Activated CD4-positive, alpha-beta memory T cell treated with anti-CD3 and anti-CD28 coated beads, Interleukin-2, amount 10 ng/mL, durations not matched to agents 7 days and 5 days (primary cell): ENCODE results near the gene NAXD. TPM values are rescaled to one million over a fixed set of nuclear protein-coding genes. Genes with fewer than 3 reads are reported as not detected.
"Not testable (repeated sequence)": the region's sequence is repeated elsewhere in the genome, so short reads cannot be mapped to it uniquely, and the experiment has no call there.

Experiments used
- CTCF ChIA-PET: fragments of 350-600 bp; sonication (Branson Sonifier 250); formaldehyde crosslinking; loops from one replicate; lab custom pipeline; 2021; ENCODE audit warnings: antibody characterized with exemption, inconsistent platforms; lab: Charles Lee
- POLR2A ChIA-PET: fragments of 350-600 bp; sonication (Branson Sonifier 250); formaldehyde crosslinking; loops from one replicate; lab custom pipeline; 2021; ENCODE audit warnings: antibody characterized with exemption; lab: Charles Lee
- DNase-seq: peaks from one replicate; pipeline ENCODE4 v3.0.0-alpha.2; 2020
- H3K27ac Mint-ChIP-seq: one replicate; pipeline ENCODE4 v1.8.0; 2021; ENCODE audit warnings: mild to moderate bottlenecking, mixed read lengths
- H3K27me3 Mint-ChIP-seq: one replicate; pipeline ENCODE4 v1.8.0; 2021; ENCODE audit warnings: mixed read lengths
- H3K36me3 Mint-ChIP-seq: one replicate; pipeline ENCODE4 v1.8.0; 2021; ENCODE audit warnings: low read depth, mixed read lengths
- H3K4me1 Mint-ChIP-seq: one replicate; pipeline ENCODE4 v1.8.0; 2021; ENCODE audit warnings: mixed read lengths
- H3K4me3 Mint-ChIP-seq: one replicate; pipeline ENCODE4 v1.8.0; 2021; ENCODE audit warnings: mild to moderate bottlenecking, mixed read lengths
- H3K9me3 Mint-ChIP-seq: one replicate; pipeline ENCODE4 v1.8.0; 2021; ENCODE audit warnings: mixed read lengths
- total RNA-seq, 2 experiments: library from RNA; stranded (reverse); gene quantifications; one replicate each; pipeline ENCODE4 v1.2.3, GENCODE V29; 2021

The NAXD gene
- total RNA-seq, 2 experiments from 2014 or later, result 29.6 to 30.8 TPM

DNA sequence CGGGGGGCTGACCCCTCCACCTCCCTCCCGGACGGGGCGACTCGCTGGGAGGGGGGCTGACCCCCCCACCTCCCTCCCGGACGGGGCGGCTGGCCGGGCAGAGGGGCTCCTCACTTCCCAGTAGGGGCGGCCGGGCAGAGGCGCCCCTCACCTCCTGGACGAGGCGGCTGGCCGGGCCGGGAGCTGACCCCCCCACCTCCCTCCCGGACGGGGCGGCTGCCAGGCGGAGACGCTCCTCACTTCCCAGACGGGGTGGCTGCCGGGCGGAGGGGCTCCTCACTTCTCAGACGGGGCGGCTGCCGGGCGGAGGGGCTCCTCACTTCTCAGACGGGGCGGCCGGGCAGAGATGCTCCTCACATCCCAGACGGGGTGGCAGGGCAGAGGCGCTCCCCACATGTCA, 9.1 kb upstream of the NAXD start:
- CTCF ChIA-PET, H3K27ac Mint-ChIP-seq, H3K4me3 Mint-ChIP-seq, DNase-seq, H3K9me3 Mint-ChIP-seq, H3K27me3 Mint-ChIP-seq, POLR2A ChIA-PET, H3K36me3 Mint-ChIP-seq: not testable (repeated sequence)
- peaks cover 15% of the 10 kb centered on the region for H3K4me1 Mint-ChIP-seq

DNA sequence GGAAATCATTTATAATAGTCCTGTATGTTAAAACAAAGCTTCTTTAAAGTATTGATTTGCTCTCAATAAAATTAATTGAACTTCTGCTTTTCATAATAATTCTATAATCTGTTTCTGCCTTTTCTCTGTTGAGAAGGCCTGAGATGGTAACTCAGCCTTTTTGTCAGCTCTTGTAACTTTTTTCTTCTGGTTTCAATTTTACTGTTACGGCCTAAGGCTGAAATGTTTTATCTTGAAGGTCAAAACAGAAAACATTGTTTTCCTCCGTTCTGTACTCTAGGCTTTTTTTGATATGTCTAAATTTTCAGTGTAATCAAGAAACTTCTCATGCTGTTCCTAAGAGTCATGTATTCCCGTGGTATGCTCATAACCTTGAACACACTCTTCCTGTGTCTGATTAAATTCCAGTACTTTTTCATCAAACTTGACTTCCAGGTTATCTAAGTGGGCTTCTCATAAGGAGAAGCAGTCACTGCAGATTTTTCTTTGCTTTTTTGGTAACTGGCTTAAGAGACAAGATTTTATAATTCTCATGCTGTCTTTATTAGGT, 7.6 kb upstream of the NAXD start:
- POLR2A ChIA-PET, result no interaction called here
- H3K4me3 Mint-ChIP-seq, result no peak overlapping the region

GRCh38 chr13:110610955-110611595, 4.3 kb upstream of the NAXD start:
- CTCF ChIA-PET, result interaction anchor here (2.5 kb wide), 1 partner anchor 18 kb away, joined by 13 read pairs; no protein-coding TSS in a partner anchor
- Mint-ChIP-seq H3K36me3 (peaks cover 7% of the 10 kb centered on the region), H3K9me3 (peaks cover 7% of the 10 kb centered on the region), H3K4me1 (peaks cover 23% of the 10 kb centered on the region), H3K27me3 (no peaks in the 10 kb centered on the region), H3K4me3 (peak overlapping the region; percentile 41), H3K27ac (peak overlapping the region; percentile 46)
- POLR2A ChIA-PET, result no interaction called here
- peak; percentile 43 for DNase-seq

More for the DNA sequence above, 7.6 kb upstream of the NAXD start:
- H3K27ac Mint-ChIP-seq, result no peak overlapping the region
- peaks cover 2% of the 10 kb centered on the region for H3K9me3 Mint-ChIP-seq
- H3K36me3 Mint-ChIP-seq, result no peaks in the 10 kb centered on the region
- peaks cover 3% of the 10 kb centered on the region for H3K27me3 Mint-ChIP-seq
- CTCF ChIA-PET, result no interaction called here
- peaks cover 21% of the 10 kb centered on the region for H3K4me1 Mint-ChIP-seq
- no peak for DNase-seq

GRCh38 chr13:110615005-110615321, 382 bp upstream of the NAXD start:
- Mint-ChIP-seq H3K36me3 (peaks cover 14% of the 10 kb centered on the region), H3K27me3 (no peaks in the 10 kb centered on the region), H3K9me3 (peaks cover 4% of the 10 kb centered on the region), H3K4me1 (peaks cover 42% of the 10 kb centered on the region), H3K4me3 (peak overlapping the region; percentile 93), H3K27ac (peak overlapping the region; percentile 87)
- DNase-seq, result no peak
- ChIA-PET CTCF (interaction anchor here (1.2 to 2.0 kb wide), 2 partner anchors 21 to 159 kb away, joined by 3 to 8 read pairs; no protein-coding TSS in a partner anchor), POLR2A (interaction anchor here (0.7 to 4.2 kb wide), 7 partner anchors 21 to 502 kb away, joined by 3 to 45 read pairs (median 3); partner anchors contain the start of genes ING1 and RAB20)

GRCh38 chr13:110616103-110617101, 1.1 kb downstream of the NAXD start:
- H3K4me3 Mint-ChIP-seq, result peak overlapping the region; percentile 93
- no peaks in the 10 kb centered on the region for H3K27me3 Mint-ChIP-seq

GRCh38 chr13:110617321-110618072, 2.2 kb downstream of the NAXD start:
- CTCF ChIA-PET, result interaction anchor here (1.1 to 1.7 kb wide), 5 partner anchors 12 to 162 kb away, joined by 3 to 11 read pairs (median 3); no protein-coding TSS in a partner anchor
- Mint-ChIP-seq H3K36me3 (peaks cover 16% of the 10 kb centered on the region), H3K27me3 (no peaks in the 10 kb centered on the region), H3K9me3 (peaks cover 4% of the 10 kb centered on the region), H3K27ac (no peak overlapping the region), H3K4me3 (peak overlapping the region; percentile 10), H3K4me1 (peaks cover 32% of the 10 kb centered on the region)
- DNase-seq, result no peak
- POLR2A ChIA-PET, result interaction anchor here (1.3 to 4.2 kb wide), 5 partner anchors 13 to 98 kb away, joined by 5 to 45 read pairs (median 7); partner anchors contain the start of genes CARS2 and ING1

More at GRCh38 chr13:110616103-110617101, 1.1 kb downstream of the NAXD start:
- Mint-ChIP-seq H3K36me3 (peaks cover 14% of the 10 kb centered on the region), H3K9me3 (peaks cover 4% of the 10 kb centered on the region), H3K4me1 (peaks cover 34% of the 10 kb centered on the region), H3K27ac (peak overlapping the region; percentile 76)
- CTCF ChIA-PET, result interaction anchor here (0.8 to 2.0 kb wide), 4 partner anchors 23 to 299 kb away, joined by 3 to 8 read pairs (median 6); partner anchors contain the start of gene ANKRD10
- peak; percentile 51 for DNase-seq
- POLR2A ChIA-PET, result interaction anchor here (0.8 to 4.2 kb wide), 8 partner anchors 14 to 297 kb away, joined by 3 to 45 read pairs (median 7); partner anchors contain the start of genes CARS2 and ING1

DNA sequence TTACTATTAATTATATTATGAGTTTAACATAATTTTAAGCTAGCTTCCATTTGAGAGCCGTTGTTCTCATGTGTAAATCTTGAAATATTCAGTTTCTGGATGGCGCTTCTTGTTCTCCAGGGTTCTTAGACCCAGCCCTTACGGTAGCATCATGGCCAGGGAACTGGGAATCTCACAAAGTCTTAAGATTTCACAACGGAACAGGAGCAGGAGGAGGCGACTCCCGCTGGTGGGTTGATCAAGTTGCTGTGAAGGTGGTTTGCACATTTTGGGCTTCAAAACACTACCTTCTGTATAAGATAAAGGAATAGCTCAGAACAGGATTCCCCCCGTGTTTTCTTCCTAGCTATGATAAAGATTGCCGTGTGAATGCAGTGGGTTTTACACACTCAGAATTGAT, 2.8 kb downstream of the NAXD start:
- H3K4me1 Mint-ChIP-seq, result peaks cover 32% of the 10 kb centered on the region

GRCh38 chr13:110618780-110619179, 3.4 kb downstream of the NAXD start:
- DNase-seq, result no peak
- POLR2A ChIA-PET, result interaction anchor here (1.3 to 4.2 kb wide), 2 partner anchors 94 to 97 kb away, joined by 5 to 45 read pairs; partner anchors contain the start of gene ING1
- Mint-ChIP-seq H3K27ac (no peak overlapping the region), H3K27me3 (no peaks in the 10 kb centered on the region), H3K4me3 (no peak overlapping the region), H3K9me3 (peaks cover 2% of the 10 kb centered on the region), H3K36me3 (peaks cover 21% of the 10 kb centered on the region), H3K4me1 (peaks cover 32% of the 10 kb centered on the region)
- CTCF ChIA-PET, result interaction anchor here (0.9 to 1.7 kb wide), 5 partner anchors 11 to 163 kb away, joined by 3 to 11 read pairs (median 3); no protein-coding TSS in a partner anchor

More for the DNA sequence above, 2.8 kb downstream of the NAXD start:
- no peaks in the 10 kb centered on the region for H3K27me3 Mint-ChIP-seq
- peaks cover 4% of the 10 kb centered on the region for H3K9me3 Mint-ChIP-seq
- H3K27ac Mint-ChIP-seq, result no peak overlapping the region
- H3K4me3 Mint-ChIP-seq, result no peak overlapping the region
- DNase-seq, result no peak
- POLR2A ChIA-PET, result interaction anchor here (1.3 to 4.2 kb wide), 2 partner anchors 94 to 97 kb away, joined by 5 to 45 read pairs; partner anchors contain the start of gene ING1
- H3K36me3 Mint-ChIP-seq, result peaks cover 21% of the 10 kb centered on the region
- CTCF ChIA-PET, result interaction anchor here (0.9 to 1.7 kb wide), 5 partner anchors 12 to 163 kb away, joined by 3 to 11 read pairs (median 3); no protein-coding TSS in a partner anchor

- ChIA-PET CTCF (interaction anchor here (0.9 to 1.2 kb wide), 4 partner anchors 10 to 165 kb away, joined by 3 to 4 read pairs (median 3); no protein-coding TSS in a partner anchor), POLR2A (no interaction called here)
- Mint-ChIP-seq H3K27ac (no peak overlapping the region), H3K4me3 (no peak overlapping the region), H3K36me3 (peaks cover 15% of the 10 kb centered on the region), H3K9me3 (no peaks in the 10 kb centered on the region), H3K4me1 (peaks cover 30% of the 10 kb centered on the region), H3K27me3 (no peaks in the 10 kb centered on the region)
- DNase-seq, result no peak
Measured at GRCh38 chr13:110620596-110620995, 5.3 kb downstream of the NAXD start.

DNA sequence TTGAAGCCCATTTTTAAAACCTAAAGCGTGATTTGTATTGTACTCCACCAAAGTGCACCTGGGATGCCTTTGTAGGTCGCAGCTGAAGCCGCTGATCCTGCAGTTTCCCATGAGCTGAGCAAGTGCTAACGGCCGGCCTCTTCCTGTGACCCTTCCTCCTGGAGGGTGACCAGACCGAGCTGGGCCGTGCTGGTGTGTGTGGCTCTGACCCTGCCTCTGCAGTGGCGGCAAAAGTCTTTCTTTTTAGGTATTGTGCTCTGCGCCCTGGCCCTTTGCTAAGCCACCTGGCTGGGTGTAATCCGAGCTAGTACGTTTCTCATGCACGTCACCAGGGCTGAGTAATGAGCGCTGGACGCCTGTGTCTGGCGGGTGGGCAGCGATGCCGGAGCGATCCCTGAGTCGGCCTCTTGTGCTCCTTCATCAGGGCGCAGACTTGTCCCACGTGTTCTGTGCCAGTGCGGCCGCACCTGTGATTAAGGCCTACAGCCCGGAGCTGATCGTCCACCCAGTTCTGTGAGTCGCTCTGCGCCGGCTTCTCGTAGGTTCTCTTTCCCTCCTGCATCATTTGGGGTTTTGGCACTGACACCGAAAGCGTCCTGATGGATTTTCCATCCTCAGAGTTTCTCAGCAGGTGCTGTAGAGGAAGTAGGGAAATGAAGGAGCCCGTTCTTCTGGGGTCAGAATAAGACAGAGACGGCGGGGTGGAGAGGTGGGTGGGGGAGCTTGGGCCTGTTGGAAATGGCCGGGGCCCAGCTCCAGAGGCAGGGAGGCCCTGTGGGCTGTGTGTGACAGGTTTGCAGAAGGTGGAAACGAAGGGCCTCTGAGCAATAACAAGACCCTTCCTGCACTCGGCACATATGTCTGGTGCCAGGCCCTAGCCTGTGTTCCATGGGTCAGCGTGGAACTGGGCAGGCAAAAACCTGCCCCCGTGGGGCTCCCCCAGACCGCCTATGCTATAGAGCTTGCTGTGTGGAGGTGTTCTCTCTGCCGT, 9.7 kb downstream of the NAXD start:
- ChIA-PET POLR2A (no interaction called here), CTCF (no interaction called here)
- Mint-ChIP-seq H3K36me3 (peaks cover 31% of the 10 kb centered on the region), H3K27me3 (no peaks in the 10 kb centered on the region), H3K27ac (no peak overlapping the region), H3K4me3 (no peak overlapping the region), H3K4me1 (peaks cover 24% of the 10 kb centered on the region), H3K9me3 (no peaks in the 10 kb centered on the region)
- no peak for DNase-seq
